Thyroid gland (tissue), 4 donors: ENCODE results near the gene DENND1A.

ENCODE experiments used
- POLR2A ChIP-seq, 2 donors: fragments of 450-650 bp; IDR thresholded peaks; one replicate each; pipeline ENCODE4 v1.6.1; 2017; ENCODE audit warnings: antibody characterized with exemption in 2 of 2, mild to moderate bottlenecking in 2 of 2, moderate library complexity in 1 of 2
- TF ChIP-seq, protein P1 (sequence below), 6 experiments: fragments of 200-600 bp in 3 of 6; fragments of 450-650 bp in 3 of 6; sonication (generic) in 3 of 6; IDR thresholded peaks; one replicate each; pipeline ENCODE4 v1.5.1; 2016 to 2019; ENCODE audit warnings: antibody characterized with exemption in 6 of 6, mild to moderate bottlenecking in 2 of 6, inconsistent platforms in 1 of 6, moderate library complexity in 1 of 6

DNA sequence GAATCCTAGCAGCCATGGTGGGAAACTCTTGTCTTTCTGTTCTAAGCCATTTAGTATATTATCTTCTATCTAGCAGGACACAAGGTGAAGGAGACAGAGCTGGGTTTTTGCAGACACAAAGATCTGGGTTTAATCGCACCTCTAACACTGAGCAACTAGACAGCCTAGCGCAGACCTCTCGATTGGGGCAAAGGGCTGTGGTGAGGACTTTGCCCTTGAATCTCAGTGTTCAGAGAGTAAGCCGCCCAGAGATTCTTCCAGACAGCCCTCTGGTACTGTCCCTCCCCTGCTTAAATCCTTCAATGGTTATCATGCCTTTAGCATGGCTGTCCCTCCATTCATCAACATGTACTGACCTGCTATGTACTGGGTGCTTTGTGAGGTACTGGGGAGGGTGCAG is 445.8 kb downstream of the DENND1A start:
- TF ChIP-seq, protein P1, sequence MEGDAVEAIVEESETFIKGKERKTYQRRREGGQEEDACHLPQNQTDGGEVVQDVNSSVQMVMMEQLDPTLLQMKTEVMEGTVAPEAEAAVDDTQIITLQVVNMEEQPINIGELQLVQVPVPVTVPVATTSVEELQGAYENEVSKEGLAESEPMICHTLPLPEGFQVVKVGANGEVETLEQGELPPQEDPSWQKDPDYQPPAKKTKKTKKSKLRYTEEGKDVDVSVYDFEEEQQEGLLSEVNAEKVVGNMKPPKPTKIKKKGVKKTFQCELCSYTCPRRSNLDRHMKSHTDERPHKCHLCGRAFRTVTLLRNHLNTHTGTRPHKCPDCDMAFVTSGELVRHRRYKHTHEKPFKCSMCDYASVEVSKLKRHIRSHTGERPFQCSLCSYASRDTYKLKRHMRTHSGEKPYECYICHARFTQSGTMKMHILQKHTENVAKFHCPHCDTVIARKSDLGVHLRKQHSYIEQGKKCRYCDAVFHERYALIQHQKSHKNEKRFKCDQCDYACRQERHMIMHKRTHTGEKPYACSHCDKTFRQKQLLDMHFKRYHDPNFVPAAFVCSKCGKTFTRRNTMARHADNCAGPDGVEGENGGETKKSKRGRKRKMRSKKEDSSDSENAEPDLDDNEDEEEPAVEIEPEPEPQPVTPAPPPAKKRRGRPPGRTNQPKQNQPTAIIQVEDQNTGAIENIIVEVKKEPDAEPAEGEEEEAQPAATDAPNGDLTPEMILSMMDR (IDR thresholded peaks at IDR 0.05): no peak
- TF ChIP-seq POLR2A (IDR thresholded peaks at IDR 0.05): no peak
